ENCODE measurements around the gene OR6C2.
A peak's percentile ranks its signal among the peaks of the same experiment; 100 is the strongest.
"Not testable (repeated sequence)": the region's sequence is repeated elsewhere in the genome, so short reads cannot be mapped to it uniquely, and the experiment has no call there.

Gene OR6C2

GRCh38 chr12:55472264-55472663 lies 28.4 kb downstream of the OR6C2 start:
- no peak for DNase-seq (ENCODE audit: low spot score)

GRCh38 chr12:55479136-55479535 lies 35.3 kb downstream of the OR6C2 start:
- not testable (repeated sequence) for DNase-seq (ENCODE audit: low spot score)

- DNase-seq (ENCODE audit: low spot score) = not testable (repeated sequence)
These were observed 40.4 kb downstream of the OR6C2 start for GRCh38 chr12:55484284-55484683.

GRCh38 chr12:55492078-55492477 lies 48.2 kb downstream of the OR6C2 start, which contains the start of gene OR6C68:
Gene OR6C68 (plus strand): TSS chr12:55492378. CDS start chr12:55492378, 0 bp downstream.
- no peak for DNase-seq (ENCODE audit: low spot score)

- DNase-seq (ENCODE audit: low spot score) = no peak
These were observed 51.6 kb downstream of the OR6C2 start for GRCh38 chr12:55495490-55495889.

- no peak for DNase-seq (ENCODE audit: low spot score)
These were observed 55.4 kb downstream of the OR6C2 start for GRCh38 chr12:55499231-55499630.

GRCh38 chr12:55499810-55500252 lies 56.0 kb downstream of the OR6C2 start:
- peak; percentile 90 for DNase-seq (ENCODE audit: low spot score)

- DNase-seq (ENCODE audit: low spot score) = no peak
These were observed 57.7 kb downstream of the OR6C2 start for GRCh38 chr12:55501601-55502000.
